ENCODE measurements around the gene STOM.

STOM gene

DNA sequence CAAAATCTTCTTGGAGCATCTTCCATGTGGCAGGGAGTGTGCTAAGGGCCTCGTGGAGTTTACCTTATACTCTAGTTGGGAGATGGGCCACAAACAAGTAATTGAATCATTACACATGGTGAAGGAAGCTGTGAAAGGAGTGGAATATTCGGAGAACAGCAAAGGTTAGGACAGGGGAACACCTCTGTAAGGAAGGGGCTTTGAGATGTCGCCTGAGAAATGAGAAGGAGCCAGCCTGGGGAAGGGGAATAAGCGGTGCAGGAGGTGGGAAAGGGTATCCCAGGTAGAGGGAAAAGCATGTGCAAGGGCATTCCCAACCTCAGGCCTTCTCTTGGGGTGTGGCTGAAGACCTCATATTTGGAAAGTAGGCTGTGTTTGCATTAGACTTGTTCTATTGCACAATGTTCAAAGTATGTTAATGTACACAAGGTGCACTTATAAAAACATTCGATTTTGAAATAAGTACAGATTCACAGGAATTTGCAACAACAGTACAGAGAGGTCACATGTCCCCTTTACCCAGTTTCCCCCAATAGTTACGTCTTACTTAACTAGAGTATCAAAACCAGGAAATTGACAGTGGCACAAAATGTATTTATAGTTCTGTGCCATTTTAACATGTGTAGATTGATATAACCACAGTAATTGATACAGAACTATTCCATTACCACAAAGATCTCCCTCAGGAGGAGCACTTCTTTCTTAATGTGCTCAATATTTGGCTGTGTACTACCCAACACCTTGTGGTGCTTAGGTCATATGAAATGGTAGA lies 2.4 kb upstream of the STOM start:
- in situ Hi-C loops (cut with HindIII; ENCODE audit: low sequenced_read_pairs): no loop called here

DNA sequence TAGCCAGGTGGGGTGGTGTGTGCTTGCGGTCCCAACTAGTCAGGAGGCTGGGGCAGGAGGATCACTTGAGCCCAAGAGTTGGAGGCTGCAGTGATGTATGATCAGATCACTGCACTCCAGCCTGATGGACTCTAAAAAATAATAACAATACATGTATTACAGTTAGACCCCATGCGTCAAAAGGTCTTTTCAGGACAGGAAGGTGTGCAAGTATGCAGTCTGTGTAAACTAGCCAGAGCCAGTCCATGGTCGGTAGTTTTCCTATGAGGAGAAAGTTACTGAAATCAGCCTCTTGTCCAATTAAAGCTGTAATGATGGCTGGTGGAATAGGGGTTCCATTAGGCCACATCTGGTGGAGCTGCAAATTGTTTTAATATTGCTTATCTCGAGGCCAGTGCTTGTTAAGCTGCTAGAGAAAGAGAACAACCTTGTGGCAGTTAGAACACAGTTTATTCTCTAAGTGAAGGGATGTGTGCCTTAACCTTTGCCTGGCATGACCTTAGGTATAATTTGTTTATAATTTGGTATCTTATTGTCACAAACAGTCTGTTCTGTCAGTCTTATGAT lies 1.5 kb upstream of the STOM start:
- in situ Hi-C loops (cut with HindIII; ENCODE audit: low sequenced_read_pairs): no loop called here

DNA sequence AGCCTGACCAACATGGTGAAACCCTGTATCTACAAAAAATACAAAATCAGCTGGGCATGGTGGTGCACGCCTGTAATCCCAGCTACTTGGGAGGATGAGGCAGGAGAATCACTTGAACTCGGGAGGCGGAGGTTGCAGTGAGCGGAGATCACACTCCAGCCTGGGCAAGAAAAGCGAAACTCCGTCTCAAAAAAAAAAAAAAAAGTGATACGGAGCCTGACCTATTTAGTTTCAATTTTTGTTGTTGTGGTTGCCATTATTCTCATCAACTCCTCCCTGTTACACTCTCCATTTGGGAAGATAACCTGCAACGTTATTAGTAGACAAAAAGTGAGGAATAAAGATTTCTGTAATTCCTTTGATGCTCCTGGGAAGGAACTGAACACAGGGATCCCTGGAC lies 1.3 kb downstream of the STOM start:
- in situ Hi-C loops (cut with HindIII; ENCODE audit: low sequenced_read_pairs): no loop called here

DNA sequence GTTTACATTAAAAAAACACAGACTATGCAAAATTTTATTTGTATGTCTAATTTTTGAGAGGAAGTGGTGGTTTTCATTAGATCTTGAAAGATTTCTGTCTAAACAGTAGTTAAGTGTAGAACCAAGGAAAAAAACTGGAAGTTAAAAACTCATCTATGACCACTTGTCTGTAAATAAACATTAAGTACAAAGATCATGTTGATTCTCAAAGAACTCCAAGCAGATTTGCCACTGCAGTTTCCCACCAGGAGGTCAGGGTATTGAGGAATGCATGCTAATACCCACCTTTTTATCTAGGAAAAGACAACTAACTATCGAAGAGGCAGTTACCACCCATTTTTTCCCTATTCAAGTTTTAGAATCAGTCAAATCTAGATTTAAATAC lies 1.9 kb downstream of the STOM start:
- in situ Hi-C loops (cut with HindIII; ENCODE audit: low sequenced_read_pairs): no loop called here

DNA sequence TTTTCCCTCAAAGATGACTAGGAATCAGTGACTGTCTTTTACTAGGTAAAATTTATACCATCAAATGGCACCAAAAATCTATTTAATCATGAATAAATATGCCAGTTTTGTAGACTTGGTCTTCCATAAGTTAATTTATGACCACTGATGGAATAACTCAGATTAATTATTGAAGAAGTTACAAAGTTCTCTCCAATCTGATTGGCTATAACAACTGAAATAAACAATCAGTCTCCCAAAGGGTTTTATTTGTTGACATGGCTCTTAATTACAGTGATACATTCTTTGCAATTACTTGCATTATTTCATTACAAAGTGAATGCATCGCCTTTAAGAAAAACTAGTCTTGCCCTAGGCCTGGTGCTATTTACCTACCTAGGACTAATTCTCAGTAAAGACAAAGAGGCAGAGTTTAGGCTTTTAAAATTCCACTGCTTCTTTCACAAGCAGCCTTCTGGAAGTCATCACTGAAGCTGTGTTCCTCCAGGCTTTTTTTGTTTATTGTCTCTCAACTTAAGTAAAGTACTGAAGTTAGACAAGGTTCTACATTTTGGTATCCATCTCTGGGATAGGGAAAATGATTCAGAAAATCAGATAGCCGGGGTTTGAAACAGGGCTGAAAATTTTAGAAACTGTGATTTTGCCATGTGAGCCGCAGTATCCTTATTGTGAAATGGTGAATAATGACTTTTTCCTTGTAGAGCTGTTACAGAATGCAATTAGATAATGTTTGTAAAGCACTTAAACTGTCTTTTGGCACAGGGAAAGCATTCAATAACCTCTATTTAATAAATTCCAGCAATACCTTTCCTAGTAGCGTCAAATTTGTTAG lies 2.5 kb downstream of the STOM start:
- in situ Hi-C loops (cut with HindIII; ENCODE audit: low sequenced_read_pairs): no loop called here

DNA sequence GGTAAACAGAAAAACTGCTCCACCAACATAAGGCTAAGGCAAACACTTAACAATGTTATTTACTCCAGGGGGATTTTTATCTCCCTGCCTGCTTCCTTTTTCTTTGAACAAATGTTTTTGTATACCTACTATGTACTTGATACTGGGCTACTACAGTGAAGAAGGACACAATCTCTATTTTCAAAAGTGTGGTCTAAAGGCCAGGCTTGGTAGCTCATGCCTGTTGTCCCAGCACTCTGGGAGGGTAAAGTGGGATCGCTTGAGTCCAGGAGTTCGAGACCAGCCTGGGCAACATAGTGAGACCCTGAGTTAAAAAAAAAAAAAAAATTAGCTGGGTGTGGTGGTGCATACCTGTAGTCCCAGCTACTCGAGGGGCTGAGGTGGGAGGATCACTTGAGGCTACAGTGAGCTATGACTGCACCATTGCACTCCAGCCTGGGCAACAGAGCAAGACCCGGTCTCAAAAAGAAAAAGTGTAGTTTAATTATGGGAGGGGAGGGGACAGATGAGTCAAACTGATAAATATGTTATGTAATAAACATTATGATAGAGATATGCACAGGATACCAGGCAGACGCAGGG lies 3.3 kb downstream of the STOM start:
- in situ Hi-C loops (cut with HindIII; ENCODE audit: low sequenced_read_pairs): no loop called here

DNA sequence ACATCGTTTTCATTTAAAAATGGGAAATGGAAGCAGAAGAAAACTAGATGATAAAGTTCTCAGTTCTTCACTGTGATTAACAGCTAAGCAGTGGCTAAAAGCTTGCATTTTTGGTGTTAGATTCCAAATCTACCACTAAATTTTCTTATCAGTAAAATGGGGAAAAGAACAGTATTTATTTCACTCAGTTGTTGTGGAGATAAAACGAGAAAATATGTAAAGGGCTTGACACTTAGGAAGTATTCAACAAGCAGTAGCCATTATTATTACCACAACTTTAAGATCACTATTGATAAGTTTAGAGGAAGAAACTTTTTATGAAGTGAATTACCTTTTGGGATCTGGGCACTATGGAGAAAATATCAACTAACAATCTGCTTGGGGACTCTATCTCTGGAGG lies 4.5 kb downstream of the STOM start:
- in situ Hi-C loops (cut with HindIII; ENCODE audit: low sequenced_read_pairs): no loop called here

DNA sequence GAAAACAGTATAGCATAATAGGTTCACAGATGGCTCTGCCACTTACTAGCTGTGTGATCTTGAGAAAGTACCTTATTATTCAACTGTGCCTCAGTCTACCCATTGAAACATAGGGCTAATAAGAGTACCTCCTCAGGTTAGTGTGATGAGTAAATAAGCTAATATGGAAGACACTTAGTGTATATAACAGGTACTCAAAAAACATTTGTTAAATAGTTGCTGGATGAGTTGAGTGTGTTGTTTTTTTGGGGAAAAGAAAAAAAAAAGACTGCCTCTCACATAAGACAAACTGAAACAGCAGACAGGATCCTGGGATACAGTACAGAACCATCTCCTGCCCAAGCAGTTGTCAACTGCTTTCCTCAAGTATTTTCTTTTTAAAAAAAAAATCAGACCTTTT lies 5.2 kb downstream of the STOM start:
- in situ Hi-C loops (cut with HindIII; ENCODE audit: low sequenced_read_pairs): no loop called here

DNA sequence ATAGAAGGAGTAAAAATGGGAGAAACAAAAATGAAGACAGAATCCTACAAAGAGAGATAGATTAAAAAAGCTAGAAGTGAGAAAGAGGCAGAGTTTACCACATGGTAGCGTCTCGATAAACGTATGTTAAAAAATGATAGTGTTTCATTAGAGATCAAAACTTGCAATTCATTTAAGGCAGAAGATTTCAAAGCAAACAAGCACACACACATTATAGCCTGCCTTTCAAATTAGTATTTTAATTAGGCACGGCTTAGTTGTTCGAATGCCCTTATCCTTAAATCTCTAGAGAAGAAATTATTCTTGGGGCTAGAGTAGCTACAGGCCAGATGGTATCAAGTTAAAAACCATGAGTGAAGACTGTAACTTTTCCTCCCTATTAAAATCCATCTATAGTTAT lies 6.0 kb downstream of the STOM start:
- in situ Hi-C loops (cut with HindIII; ENCODE audit: low sequenced_read_pairs): no loop called here

DNA sequence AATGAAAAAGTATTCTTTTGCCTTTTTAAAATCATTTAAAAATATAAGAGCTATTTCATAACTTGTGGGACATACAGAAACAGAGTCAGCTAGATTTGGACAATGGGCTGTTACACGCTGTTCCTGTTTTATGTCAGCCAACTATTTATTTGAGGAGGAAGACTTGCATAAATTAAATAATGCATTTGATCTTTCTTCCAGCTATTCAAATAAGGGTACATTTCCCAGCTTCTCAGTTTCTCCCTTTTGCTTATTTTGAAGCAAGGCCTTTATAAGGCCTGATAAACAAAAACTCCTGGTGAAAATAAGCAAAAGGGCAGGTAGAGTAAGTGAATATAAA lies 6.5 kb downstream of the STOM start:
- in situ Hi-C loops (cut with HindIII; ENCODE audit: low sequenced_read_pairs): no loop called here

DNA sequence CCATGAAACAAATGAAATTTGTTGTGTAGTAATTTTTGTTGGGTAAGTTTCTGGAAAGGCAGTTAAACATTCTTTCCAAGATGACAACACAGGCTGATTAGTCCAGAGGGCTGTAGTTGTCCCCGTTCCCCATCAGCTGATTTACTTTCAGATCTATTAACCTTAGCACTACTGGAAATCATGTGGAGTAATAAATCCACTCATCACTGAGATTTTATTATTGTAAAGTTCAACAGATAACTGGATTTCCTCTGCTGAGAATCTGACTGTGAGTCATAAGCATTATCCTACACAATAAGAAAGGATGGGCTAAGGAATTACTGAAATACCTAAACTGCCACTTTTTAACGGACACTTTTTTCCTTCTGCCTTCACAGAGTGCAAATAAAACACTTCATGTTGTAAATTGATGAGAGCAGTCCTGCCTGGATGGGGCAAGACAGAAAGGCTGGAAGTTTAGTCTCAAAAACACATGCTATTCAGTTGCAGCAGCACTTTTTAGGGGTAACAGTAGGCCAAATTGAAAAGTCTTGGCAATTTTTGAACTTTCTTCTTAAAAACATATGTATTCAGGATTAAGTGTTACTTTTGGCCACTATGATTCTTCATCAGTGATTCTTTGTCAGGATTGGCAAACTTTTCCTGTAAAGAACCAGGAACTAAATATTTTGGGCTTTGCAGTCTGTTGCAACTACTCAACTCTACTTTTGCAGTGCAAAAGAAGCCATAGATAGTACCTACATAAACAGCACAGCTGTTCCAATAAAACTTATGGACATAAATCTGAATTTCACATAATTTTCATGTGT lies 7.0 kb downstream of the STOM start:
- in situ Hi-C loops (cut with HindIII; ENCODE audit: low sequenced_read_pairs): no loop called here

DNA sequence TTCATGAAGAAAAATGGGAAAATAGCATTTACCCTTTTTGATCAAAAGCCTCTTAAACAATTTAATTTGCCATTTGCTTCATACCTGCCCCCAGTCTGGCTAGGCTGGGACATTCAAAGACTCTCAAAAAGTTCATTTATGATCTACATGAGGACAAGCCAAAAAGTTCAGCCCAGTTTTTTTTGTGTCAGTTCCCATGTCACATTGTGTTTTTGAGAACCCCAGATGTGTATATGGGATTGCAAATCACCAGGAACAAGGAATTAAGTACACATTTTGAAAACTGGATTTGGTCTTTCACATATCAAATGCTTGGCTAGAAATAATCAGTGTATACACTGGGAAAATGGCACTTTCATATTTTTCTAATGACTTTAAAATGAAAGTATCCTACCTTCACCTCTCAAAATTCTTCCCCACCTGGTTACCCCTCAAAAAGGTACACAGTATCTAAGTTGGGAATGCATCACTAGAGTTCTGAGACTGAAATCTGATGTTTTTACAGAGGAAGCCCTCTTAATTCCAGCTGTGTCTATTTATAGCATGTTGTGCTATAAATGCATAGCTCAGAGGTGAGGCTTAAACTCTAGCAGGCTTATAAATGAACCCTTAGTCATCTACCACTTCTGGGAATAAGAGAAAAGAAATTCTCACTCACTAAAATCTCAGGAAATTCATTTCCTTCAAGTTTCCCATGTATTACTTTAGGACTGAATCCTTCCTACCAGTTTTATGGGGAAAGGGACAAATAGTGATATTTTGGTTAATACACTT lies 9.3 kb downstream of the STOM start:
- in situ Hi-C loops (cut with HindIII; ENCODE audit: low sequenced_read_pairs): no loop called here

DNA sequence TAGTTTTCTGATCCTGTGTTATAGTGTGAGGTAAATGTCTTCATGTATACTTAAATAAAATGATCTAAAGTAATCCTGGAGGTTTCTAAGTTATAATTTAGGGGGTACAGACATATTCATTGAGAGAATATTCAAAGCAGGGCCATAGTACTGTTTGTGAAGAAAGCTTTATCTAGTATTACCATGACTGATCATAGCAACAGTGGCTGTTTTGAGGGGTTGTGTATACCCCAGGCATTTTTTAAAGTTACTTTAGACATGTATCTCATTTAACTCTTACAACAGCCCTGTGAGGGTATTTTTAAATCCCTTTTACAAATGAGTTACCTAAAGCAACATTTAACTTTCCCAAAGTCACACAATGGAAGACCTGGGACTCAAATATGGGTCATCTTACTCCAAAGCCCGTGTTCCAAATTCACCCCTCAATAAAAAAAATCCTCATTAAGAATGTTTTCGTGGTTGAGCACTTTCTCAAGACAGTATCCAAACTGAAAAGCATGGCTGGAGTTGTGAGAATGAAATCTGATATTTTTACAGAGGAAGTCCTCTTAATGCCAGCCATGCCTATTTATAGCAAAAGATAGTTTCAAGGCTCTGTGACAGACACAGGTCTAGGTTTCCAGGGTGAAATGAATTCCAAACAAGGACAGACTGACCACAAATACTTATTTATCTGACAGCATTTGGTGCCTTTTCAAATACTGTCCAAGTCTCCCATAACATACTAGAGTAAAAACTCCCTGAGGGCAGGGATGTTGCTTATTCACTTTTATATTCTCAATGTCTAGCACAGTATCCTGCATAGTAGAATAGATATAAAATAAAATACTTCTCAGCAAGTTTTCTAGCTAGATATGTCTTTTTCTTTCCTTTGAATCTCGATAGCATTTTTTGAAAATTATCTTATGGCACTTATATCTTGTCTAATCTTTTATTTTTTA lies 10.4 kb downstream of the STOM start:
- in situ Hi-C loops (cut with HindIII; ENCODE audit: low sequenced_read_pairs): no loop called here

DNA sequence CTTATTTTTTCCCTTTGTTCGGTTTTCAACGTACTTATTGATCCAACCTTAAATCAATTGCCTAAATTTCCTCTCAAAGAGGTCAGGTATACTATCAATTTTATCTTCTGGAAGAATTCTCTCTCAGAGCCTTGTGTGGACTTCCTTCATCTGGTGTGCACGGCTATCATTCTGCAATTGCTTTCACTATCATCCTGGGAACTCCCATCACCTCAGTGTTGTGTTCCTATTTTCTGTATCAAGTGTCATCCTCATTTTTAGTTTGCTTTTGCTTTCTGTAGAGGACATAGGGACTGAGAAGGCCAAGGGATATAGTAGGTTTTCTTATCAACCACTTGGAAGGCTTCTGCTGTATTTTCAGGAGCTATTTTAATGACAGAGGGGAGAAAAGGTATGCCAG lies 11.3 kb downstream of the STOM start:
- in situ Hi-C loops (cut with HindIII; ENCODE audit: low sequenced_read_pairs): no loop called here

DNA sequence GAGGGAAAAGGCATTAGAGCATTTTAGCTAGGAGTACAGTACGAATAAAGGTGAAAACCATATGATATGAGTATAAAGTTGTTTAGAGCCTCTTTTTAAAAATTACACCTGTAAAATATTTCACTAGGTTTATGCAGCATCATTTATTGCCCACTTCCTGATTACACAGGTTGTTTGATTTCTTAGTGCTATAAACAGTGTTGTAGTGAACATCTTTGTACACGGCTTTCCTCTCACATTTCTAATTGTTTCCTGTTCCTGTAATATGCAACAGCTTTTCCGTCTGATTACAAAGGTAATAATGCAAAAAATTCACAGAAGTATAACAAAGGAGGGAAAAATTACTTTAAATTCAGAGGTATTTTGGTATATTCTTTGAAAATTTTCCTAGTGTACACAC lies 13.0 kb downstream of the STOM start:
- in situ Hi-C loops (cut with HindIII; ENCODE audit: low sequenced_read_pairs): no loop called here

DNA sequence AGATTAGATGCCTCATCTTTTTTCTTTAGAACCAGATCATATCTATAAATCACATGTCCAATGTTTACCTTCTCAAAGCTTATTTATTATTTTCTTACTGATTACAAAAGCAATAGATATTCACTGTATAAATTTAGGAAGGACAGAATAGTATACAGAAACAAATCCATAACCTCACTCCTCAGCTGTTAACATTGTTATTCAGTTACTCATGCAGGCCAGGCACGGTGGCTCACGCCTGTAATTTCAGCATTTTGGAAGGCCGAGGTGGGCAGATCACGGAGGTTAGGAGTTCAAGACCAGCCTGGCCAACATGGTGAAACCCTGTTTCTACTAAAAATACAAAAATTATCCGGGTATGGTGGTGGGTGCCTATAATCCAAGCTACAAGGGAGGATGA lies 15.3 kb downstream of the STOM start:
- in situ Hi-C loops (cut with HindIII; ENCODE audit: low sequenced_read_pairs): loop anchor here (5.0 kb wide), 1 partner anchor 93 kb away; no protein-coding TSS in a partner anchor

DNA sequence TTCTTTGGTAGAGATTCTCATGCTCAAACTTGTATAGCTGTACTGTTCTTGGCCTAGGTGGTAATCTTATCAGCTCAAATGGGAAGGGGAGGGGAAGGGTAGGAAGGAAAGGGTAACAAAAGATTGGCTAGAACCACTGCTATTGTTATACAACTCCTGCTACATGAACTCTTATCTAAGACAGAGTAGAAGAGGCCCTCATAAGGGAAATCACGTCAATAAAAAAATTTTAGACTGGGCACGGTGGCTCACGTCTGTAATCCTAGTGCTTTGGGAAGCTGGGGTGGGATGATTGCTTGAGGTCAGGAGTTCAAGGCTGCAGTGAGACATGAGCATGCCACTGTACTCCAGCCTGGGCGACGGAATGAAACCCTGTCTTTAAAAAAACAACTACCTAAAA lies 15.9 kb downstream of the STOM start:
- in situ Hi-C loops (cut with HindIII; ENCODE audit: low sequenced_read_pairs): loop anchor here (5.0 kb wide), 1 partner anchor 93 kb away; no protein-coding TSS in a partner anchor

DNA sequence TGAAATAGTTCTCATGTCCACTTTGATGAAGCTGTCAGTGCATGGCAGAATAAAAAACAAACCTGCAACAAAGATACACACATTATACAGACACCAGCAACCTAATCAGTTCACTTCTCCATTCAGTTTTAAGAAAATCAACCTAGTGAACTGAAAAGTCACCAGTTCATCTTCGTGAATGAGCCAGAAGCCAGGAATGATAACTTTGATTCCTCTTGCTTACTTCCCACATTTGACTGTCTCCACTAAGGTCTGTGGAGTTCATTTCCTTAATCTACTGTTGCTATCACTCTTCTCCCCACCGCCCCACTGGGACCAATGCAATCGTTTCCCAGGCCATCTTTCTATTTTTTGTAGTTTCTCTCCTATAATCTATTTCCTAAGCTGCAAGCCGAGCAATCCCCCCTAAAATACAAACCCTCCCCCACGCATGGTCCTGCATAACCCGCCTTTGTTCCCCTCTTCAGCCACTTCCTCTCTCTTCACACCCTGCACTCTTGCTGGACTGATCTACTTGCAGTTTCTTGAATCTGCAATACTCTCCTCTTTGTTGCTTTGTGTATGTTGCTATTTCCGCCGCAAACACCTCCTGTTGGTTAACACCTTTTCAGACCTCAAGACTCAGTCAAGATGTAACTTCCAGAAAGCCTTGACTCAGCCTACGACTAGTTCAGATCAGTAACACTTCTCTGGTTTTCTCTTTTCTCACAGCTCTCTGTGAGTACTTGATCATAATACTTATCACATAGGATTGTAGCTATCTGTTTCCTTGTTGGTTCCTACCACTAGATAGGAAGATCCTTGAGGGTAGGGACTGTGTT lies 16.6 kb downstream of the STOM start:
- in situ Hi-C loops (cut with HindIII; ENCODE audit: low sequenced_read_pairs): loop anchor here (5.0 kb wide), 1 partner anchor 94 kb away; no protein-coding TSS in a partner anchor
